Esophagus (tissue), 2 donors: ENCODE results near the gene LRMDA. TPM values are rescaled to one million over a fixed set of nuclear protein-coding genes. Genes with fewer than 3 reads are reported as not detected.

Experiments
- H3K27ac ChIP-seq, 2 donors: one replicate each; pipeline ENCODE4 v1.5.1; 2013; ENCODE audit warnings: low read depth in 2 of 2, mild to moderate bottlenecking in 2 of 2, inconsistent platforms in 1 of 2, low read length in 1 of 2, moderate library complexity in 1 of 2
- H3K27me3 ChIP-seq, 2 donors: one replicate each; pipeline ENCODE4 v1.6.1; 2013; ENCODE audit warnings: low read length in 2 of 2, control low read depth in 1 of 2, mild to moderate bottlenecking in 1 of 2; ENCODE audit not compliant: insufficient read depth in 2 of 2, control insufficient read depth in 1 of 2
- H3K36me3 ChIP-seq, 2 donors: one replicate each; pipeline ENCODE4 v1.6.1; 2013; ENCODE audit warnings: low read length in 1 of 2; ENCODE audit not compliant: control insufficient read depth in 2 of 2, insufficient read depth in 2 of 2
- H3K4me1 ChIP-seq, 2 donors: one replicate each; pipeline ENCODE4 v1.6.1; 2013; ENCODE audit warnings: low read length in 1 of 2; ENCODE audit not compliant: control insufficient read depth in 2 of 2, insufficient read depth in 2 of 2
- H3K4me3 ChIP-seq, 2 donors: one replicate each; pipeline ENCODE4 v1.5.1; 2013; ENCODE audit warnings: low read length in 2 of 2, mild to moderate bottlenecking in 2 of 2, low read depth in 1 of 2, moderate library complexity in 1 of 2
- H3K9me3 ChIP-seq, 2 donors: one replicate each; pipeline ENCODE4 v1.6.1; 2013; ENCODE audit warnings: mild to moderate bottlenecking in 2 of 2, low read depth in 1 of 2, low read length in 1 of 2, moderate library complexity in 1 of 2; ENCODE audit not compliant: control insufficient read depth in 2 of 2, insufficient read depth in 1 of 2
- WGBS, 2 donors: extraction: QIAGEN DNeasy Blood & Tissue Kit; methylation state at CpG; one replicate each; pipeline ENCODE4 v1.1.7; 2013; 5-methylcytosine and 5-hydroxymethylcytosine counted together
- polyA plus RNA-seq, 2 donors: library from polyadenylated mRNA; stranded (reverse); fragments of 200-250 nt; gene quantifications; one replicate each; pipeline ENCODE4 v1.2.3, GENCODE V29; 2013
- donor health status: healthy with polysubstance abuse.
- donor health status: Bipolar disorder and iron deficiency.

LRMDA gene
- polyA plus RNA-seq, 2 donors: 1.8 to 4.0 TPM

GRCh38 chr10:75955973-75956502, 524.6 kb downstream of the LRMDA start:
- H3K4me3 ChIP-seq: no peak overlapping the region
- H3K36me3 ChIP-seq: no peaks in the 10 kb centered on the region
- WGBS, 2 donors: 74 to 83% methylated on average over 2 of the region's 2 CpGs
- no peaks in the 10 kb centered on the region for H3K4me1 ChIP-seq
- no peaks in the 10 kb centered on the region for H3K27me3 ChIP-seq
- H3K27ac ChIP-seq: no peak overlapping the region
- H3K9me3 ChIP-seq: no peaks in the 10 kb centered on the region

- Histone ChIP-seq H3K4me3 (no peak overlapping the region), H3K36me3 (no peaks in the 10 kb centered on the region), H3K27ac (no peak overlapping the region), H3K9me3 (no peaks in the 10 kb centered on the region), H3K4me1 (no peaks in the 10 kb centered on the region), H3K27me3 (no peaks in the 10 kb centered on the region)
- 88 to 92% methylated on average over 2 of the region's 2 CpGs for WGBS, 2 donors
Measured at GRCh38 chr10:75956624-75957023, 525.2 kb downstream of the LRMDA start.

- Histone ChIP-seq H3K27me3 (no peaks in the 10 kb centered on the region), H3K36me3 (no peaks in the 10 kb centered on the region), H3K27ac (no peak overlapping the region), H3K9me3 (peaks cover 0 to 2% of the 10 kb centered on the region in 2 donors), H3K4me1 (no peaks in the 10 kb centered on the region), H3K4me3 (no peak overlapping the region)
- WGBS, 2 donors: 68 to 69% methylated on average over 12 of the region's 12 CpGs
Measured at GRCh38 chr10:75957314-75958120, 526.1 kb downstream of the LRMDA start.

- H3K27me3 ChIP-seq: no peaks in the 10 kb centered on the region
- H3K9me3 ChIP-seq: peaks cover 0 to 2% of the 10 kb centered on the region in 2 donors
- H3K4me1 ChIP-seq: no peaks in the 10 kb centered on the region
- H3K4me3 ChIP-seq: no peak overlapping the region
- H3K27ac ChIP-seq: no peak overlapping the region
- 61 to 73% methylated on average over 4 of the region's 4 CpGs for WGBS, 2 donors
- no peaks in the 10 kb centered on the region for H3K36me3 ChIP-seq
Measured at GRCh38 chr10:75959209-75959608, 527.8 kb downstream of the LRMDA start.

- H3K27me3 ChIP-seq: no peaks in the 10 kb centered on the region
- H3K9me3 ChIP-seq: peaks cover 0 to 2% of the 10 kb centered on the region in 2 donors
- no peak overlapping the region for H3K4me3 ChIP-seq
- no peak overlapping the region for H3K27ac ChIP-seq
- 65 to 68% methylated on average over 1 of the region's 1 CpG for WGBS, 2 donors
- no peaks in the 10 kb centered on the region for H3K4me1 ChIP-seq
- H3K36me3 ChIP-seq: no peaks in the 10 kb centered on the region
Measured at GRCh38 chr10:75959912-75960311, 528.5 kb downstream of the LRMDA start.

- 93% methylated on average over 5 of the region's 5 CpGs for WGBS, 2 donors
Measured at GRCh38 chr10:75962395-75963061, 531.1 kb downstream of the LRMDA start.

GRCh38 chr10:75967491-75967890, 536.1 kb downstream of the LRMDA start:
- no peak overlapping the region for H3K27ac ChIP-seq
- no peaks in the 10 kb centered on the region for H3K4me1 ChIP-seq
- WGBS, 2 donors: 68 to 73% methylated on average over 7 of the region's 7 CpGs
- no peaks in the 10 kb centered on the region for H3K9me3 ChIP-seq
- no peaks in the 10 kb centered on the region for H3K27me3 ChIP-seq
- no peak overlapping the region for H3K4me3 ChIP-seq
- H3K36me3 ChIP-seq: no peaks in the 10 kb centered on the region

More at GRCh38 chr10:75962395-75963061, 531.1 kb downstream of the LRMDA start:
- H3K9me3 ChIP-seq: peaks cover 0 to 2% of the 10 kb centered on the region in 2 donors
- no peak overlapping the region for H3K27ac ChIP-seq
- no peak overlapping the region for H3K4me3 ChIP-seq
- H3K4me1 ChIP-seq: no peaks in the 10 kb centered on the region
- no peaks in the 10 kb centered on the region for H3K27me3 ChIP-seq
- H3K36me3 ChIP-seq: no peaks in the 10 kb centered on the region

- Histone ChIP-seq H3K36me3 (no peaks in the 10 kb centered on the region), H3K27ac (no peak overlapping the region), H3K4me3 (no peak overlapping the region), H3K27me3 (no peaks in the 10 kb centered on the region), H3K4me1 (no peaks in the 10 kb centered on the region), H3K9me3 (no peaks in the 10 kb centered on the region)
- 60 to 68% methylated on average over 2 of the region's 2 CpGs for WGBS, 2 donors
Measured at GRCh38 chr10:75969031-75969430, 537.6 kb downstream of the LRMDA start.

- no peak overlapping the region for H3K4me3 ChIP-seq
- H3K36me3 ChIP-seq: no peaks in the 10 kb centered on the region
- no peaks in the 10 kb centered on the region for H3K9me3 ChIP-seq
- H3K27ac ChIP-seq: no peak overlapping the region
- H3K4me1 ChIP-seq: no peaks in the 10 kb centered on the region
- 62 to 66% methylated on average over 4 of the region's 4 CpGs for WGBS, 2 donors
- H3K27me3 ChIP-seq: no peaks in the 10 kb centered on the region
Measured at GRCh38 chr10:75971402-75972211, 540.2 kb downstream of the LRMDA start.
